Measurements from ENCODE around the gene MRPL49. TPM values are rescaled to one million over a fixed set of nuclear protein-coding genes. Genes with fewer than 3 reads are reported as not detected.

Gene MRPL49
- total RNA-seq, 6 donors from 2014 or later = 15.7 to 78.6 (median 57.1) TPM

DNA sequence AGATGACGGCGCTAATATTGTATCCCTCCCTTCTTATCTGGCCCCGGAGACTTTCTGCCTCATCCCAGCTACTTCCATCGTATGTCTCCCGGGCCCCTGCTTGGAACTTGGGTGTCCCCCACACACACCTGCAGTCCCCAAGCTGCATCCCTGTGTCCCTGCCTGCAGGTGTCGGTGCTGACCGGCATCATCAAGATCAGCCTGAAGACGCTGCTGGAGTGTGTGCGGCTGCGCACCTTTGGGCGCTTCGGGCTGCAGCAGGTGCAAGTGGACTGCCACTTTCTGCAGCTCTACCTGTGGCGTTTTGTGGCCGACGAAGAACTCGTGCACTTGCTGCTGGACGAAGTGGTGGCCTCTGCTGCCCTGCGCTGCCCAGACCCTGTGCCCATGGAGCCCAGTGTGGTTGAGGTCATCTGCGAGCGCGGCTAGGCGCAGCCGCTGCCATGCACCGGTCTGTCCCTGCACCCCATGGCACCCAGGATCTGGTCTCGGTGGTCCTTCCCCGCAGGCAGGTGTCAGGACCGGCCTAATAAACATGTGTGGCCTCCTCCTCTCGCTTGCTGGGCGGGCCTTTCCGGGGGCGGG, 10.9 kb upstream of the MRPL49 start:
- TF ChIP-seq POLR2AphosphoS5 (IDR thresholded peaks at IDR 0.05) (no peak), EP300 (IDR thresholded peaks at IDR 0.05) (no peak), POLR2A (IDR thresholded peaks at IDR 0.05) (no peak)
- TF ChIP-seq, protein P1, sequence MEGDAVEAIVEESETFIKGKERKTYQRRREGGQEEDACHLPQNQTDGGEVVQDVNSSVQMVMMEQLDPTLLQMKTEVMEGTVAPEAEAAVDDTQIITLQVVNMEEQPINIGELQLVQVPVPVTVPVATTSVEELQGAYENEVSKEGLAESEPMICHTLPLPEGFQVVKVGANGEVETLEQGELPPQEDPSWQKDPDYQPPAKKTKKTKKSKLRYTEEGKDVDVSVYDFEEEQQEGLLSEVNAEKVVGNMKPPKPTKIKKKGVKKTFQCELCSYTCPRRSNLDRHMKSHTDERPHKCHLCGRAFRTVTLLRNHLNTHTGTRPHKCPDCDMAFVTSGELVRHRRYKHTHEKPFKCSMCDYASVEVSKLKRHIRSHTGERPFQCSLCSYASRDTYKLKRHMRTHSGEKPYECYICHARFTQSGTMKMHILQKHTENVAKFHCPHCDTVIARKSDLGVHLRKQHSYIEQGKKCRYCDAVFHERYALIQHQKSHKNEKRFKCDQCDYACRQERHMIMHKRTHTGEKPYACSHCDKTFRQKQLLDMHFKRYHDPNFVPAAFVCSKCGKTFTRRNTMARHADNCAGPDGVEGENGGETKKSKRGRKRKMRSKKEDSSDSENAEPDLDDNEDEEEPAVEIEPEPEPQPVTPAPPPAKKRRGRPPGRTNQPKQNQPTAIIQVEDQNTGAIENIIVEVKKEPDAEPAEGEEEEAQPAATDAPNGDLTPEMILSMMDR (IDR thresholded peaks at IDR 0.05) = no peak
- no peak for ATAC-seq (ENCODE audit: low FRiP score in 2 of 2)
- H3K27me3 ChIP-seq = no peaks in the 10 kb centered on the region

DNA sequence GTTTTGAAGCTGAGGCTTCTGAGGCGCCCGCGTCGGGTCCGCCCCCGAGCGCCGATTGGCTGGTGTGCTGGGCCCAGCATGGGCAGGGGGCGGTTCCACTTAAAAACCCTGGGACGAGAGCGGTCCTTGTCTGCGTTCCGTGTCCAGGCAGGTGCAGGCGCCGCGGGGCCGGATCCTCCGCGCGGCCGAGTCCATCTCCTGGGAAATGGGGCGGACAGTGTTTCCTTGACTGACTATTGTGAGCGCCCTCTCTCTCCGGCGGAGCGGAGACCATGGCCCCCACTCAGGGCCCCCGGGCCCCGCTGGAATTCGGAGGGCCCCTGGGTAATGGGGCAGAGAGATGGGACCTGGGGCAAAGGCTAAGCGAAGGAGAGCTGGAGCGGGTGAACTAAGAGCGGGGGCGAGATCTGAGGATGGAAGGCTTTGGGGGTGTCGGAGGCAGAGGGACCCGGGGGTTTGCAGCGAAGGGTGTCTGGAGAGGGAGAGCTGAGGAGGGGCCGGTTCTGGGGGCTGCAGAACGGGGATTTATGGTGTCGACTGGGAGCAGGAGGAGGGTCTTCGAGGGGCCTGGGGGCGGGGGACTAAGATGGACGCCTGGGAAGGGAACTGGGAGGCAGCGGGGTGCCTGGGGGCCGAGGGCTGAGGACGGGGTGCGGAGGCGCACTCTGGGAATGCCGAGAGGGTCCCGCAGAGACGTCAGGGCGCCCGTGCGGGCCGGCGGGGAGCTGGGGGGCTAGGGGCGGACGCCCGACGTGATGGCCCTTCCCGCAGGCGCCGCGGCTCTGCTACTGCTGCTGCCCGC, 10.2 kb upstream of the MRPL49 start, which contains the start of gene TM7SF2:
Gene TM7SF2, plus strand, starts transcription at position 129 of the 802 bp plus-strand sequence. Its CDS starts 144 bp downstream, at position 273.
- Histone ChIP-seq H3K27ac (peak within 1 kb of the TSS; percentile 16 to 82 (median 70)), H3K4me3 (peak within 1 kb of the TSS; percentile 36 to 73 (median 62)), H3K4me1 (peaks cover 41 to 70% (median 58%) of the 10 kb centered on the region in 4 donors), H3K9me3 (no peaks in the 10 kb centered on the region), H3K36me3 (peaks cover 8 to 34% (median 25%) of the 10 kb centered on the region in 4 donors), H3K27me3 (no peaks in the 10 kb centered on the region)
- TF ChIP-seq POLR2AphosphoS5 (IDR thresholded peaks at IDR 0.05) (peak in 1 of 2 donors; percentile 92), EP300 (IDR thresholded peaks at IDR 0.05) (no peak), POLR2A (IDR thresholded peaks at IDR 0.05) (peak in 2 of 4 donors; percentile 63 to 94)
- TF ChIP-seq, protein P1 (IDR thresholded peaks at IDR 0.05) = no peak
- DNase-seq = peak; percentile 98
- ATAC-seq (ENCODE audit: low FRiP score in 2 of 2) = peak; percentile 92 to 93
- 3% methylated on average over 30 to 38 of the region's 64 CpGs for WGBS, 2 donors

More for the DNA sequence above, 10.9 kb upstream of the MRPL49 start:
- Histone ChIP-seq H3K4me3 (peak overlapping the region in 3 of 4 donors; percentile 55 to 73 (median 68)), H3K36me3 (peaks cover 8 to 34% (median 25%) of the 10 kb centered on the region in 4 donors), H3K27ac (peak overlapping the region in 2 of 4 donors; percentile 77 to 82), H3K9me3 (no peaks in the 10 kb centered on the region), H3K4me1 (peaks cover 35 to 63% (median 51%) of the 10 kb centered on the region in 4 donors)
- 65 to 69% methylated on average over 19 to 27 of the region's 31 CpGs for WGBS, 2 donors
- DNase-seq = no peak

DNA sequence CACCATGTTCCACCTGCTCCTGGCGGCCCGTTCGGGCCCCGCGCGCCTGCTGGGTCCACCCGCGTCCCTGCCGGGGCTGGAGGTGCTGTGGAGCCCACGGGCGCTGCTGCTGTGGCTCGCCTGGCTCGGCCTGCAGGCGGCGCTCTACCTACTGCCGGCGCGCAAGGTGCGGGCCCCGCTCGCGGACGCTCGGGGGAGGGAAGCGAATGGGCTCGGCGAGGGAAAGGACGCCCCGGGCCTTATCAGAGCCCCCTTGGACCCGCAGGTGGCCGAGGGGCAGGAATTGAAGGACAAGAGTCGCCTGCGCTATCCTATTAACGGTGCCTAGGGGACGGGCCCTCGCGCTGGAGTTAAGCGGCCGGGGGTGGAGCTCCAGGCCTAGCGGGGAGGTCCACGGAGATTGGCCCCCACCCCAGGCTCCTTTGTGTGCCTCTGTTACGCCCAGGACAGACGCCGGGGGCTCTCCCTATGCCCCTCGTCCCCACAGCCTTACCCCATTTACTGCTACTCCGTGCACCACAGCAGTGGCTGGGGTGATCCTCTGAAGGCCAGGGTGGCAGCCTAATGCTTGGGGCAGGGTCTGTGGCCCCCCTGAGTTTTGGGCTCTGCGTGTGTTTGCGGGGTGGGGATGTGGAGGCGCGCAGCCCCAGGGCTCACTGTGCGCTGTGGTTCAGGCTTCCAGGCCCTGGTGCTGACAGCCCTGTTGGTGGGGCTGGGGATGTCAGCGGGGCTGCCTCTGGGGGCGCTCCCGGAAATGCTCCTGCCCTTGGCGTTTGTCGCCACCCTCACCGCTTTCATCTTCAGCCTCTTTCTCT, 9.4 kb upstream of the MRPL49 start:
- ATAC-seq (ENCODE audit: low FRiP score in 2 of 2) = peak; percentile 56 to 74
- WGBS, 2 donors = 2 to 7% methylated on average over 3 to 33 of the region's 57 CpGs
- Histone ChIP-seq H3K4me3 (peak overlapping the region; percentile 36 to 73 (median 62)), H3K27me3 (no peaks in the 10 kb centered on the region), H3K27ac (peak overlapping the region; percentile 16 to 82 (median 65)), H3K9me3 (no peaks in the 10 kb centered on the region), H3K4me1 (peaks cover 41 to 71% (median 61%) of the 10 kb centered on the region in 4 donors), H3K36me3 (peaks cover 6 to 29% (median 19%) of the 10 kb centered on the region in 4 donors)
- peak; percentile 74 to 95 for DNase-seq
- TF ChIP-seq POLR2A (IDR thresholded peaks at IDR 0.05) (peak in 1 of 4 donors; percentile 38), EP300 (IDR thresholded peaks at IDR 0.05) (no peak), POLR2AphosphoS5 (IDR thresholded peaks at IDR 0.05) (peak; percentile 18 to 22)
- TF ChIP-seq, protein P1 (IDR thresholded peaks at IDR 0.05) = peak; percentile 85 to 96 (median 94)

DNA sequence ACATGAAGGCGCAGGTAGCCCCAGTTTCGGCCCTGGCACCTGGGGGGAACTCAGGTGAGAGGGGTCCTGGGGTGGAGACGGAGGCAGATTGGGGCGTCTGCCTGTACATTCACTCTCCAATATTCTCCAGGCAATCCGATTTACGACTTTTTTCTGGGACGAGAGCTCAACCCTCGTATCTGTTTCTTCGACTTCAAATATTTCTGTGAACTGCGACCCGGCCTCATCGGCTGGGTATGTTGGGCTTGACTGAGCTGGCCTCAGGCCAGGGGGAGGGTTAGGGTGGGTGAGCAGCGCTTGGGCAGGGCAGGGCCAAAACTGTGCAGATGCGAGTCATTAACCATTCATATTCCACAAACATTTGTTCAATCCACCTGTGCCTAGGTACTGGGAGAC, 8.8 kb upstream of the MRPL49 start:
- H3K4me1 ChIP-seq = peaks cover 44 to 75% (median 62%) of the 10 kb centered on the region in 4 donors
- DNase-seq = no peak
- peak overlapping the region in 3 of 4 donors; percentile 55 to 73 (median 68) for H3K4me3 ChIP-seq
- peak overlapping the region in 2 of 4 donors; percentile 77 to 82 for H3K27ac ChIP-seq
- TF ChIP-seq, protein P1 (IDR thresholded peaks at IDR 0.05) = no peak
- TF ChIP-seq EP300 (IDR thresholded peaks at IDR 0.05) (no peak), POLR2A (IDR thresholded peaks at IDR 0.05) (no peak), POLR2AphosphoS5 (IDR thresholded peaks at IDR 0.05) (no peak)
- no peaks in the 10 kb centered on the region for H3K27me3 ChIP-seq
- H3K9me3 ChIP-seq = no peaks in the 10 kb centered on the region
- H3K36me3 ChIP-seq = peaks cover under 1 to 28% (median 16%) of the 10 kb centered on the region in 4 donors
- ATAC-seq (ENCODE audit: low FRiP score in 2 of 2) = no peak
- WGBS, 2 donors = 21 to 32% methylated on average over 13 to 14 of the region's 14 CpGs

Measured in upper lobe of left lung (tissue), 6 donors.